C4-2B (cell line): ENCODE measurements around the gene STKLD1.

Experiments
- CTCF ChIP-seq: fragments of 450-650 bp; conservative IDR thresholded peaks from 2 replicates; pipeline ENCODE4 v1.5.1; 2017; ENCODE audit warnings: mild to moderate bottlenecking
- ZFX ChIP-seq: fragments of 450-650 bp; IDR thresholded peaks from 2 replicates; pipeline ENCODE4 v1.6.1; 2017

- TF ChIP-seq CTCF (no peak; the same call in 1 of the 2 replicates), ZFX (no peak)
These were observed 20.8 kb downstream of the STKLD1 start for GRCh38 chr9:133396952-133397351.
